WTC11 (cell line): ENCODE data around the gene SATB1. TPM values are rescaled to one million over a fixed set of nuclear protein-coding genes. Genes with fewer than 3 reads are reported as not detected.
A peak's percentile ranks its signal among the peaks of the same experiment; 100 is the strongest.

Source experiments
- ATAC-seq: fragments of 200-7000 bp; cut with Tn5 transposase; 2 replicates; pipeline ENCODE4 v1.10.0; 2021; ENCODE audit warnings: mild to moderate bottlenecking, moderate library complexity
- CTCF ChIA-PET: fragments of 300-600 bp; sonication (Branson Sonifier 250); formaldehyde crosslinking; loops from one replicate; lab custom pipeline; 2021; ENCODE audit warnings: antibody characterized with exemption; lab: Charles Lee
- POLR2A ChIA-PET: fragments of 350-600 bp; sonication (Branson Sonifier 250); formaldehyde crosslinking; loops from one replicate; lab custom pipeline; 2021; ENCODE audit warnings: antibody characterized with exemption; lab: Charles Lee
- DNase-seq: peaks from one replicate; pipeline ENCODE4 v3.0.0; 2021; ENCODE audit warnings: low spot score
- H3K27ac Mint-ChIP-seq: 2 replicates; pipeline ENCODE4 v1.8.0; 2021; ENCODE audit warnings: mixed read lengths
- H3K27me3 Mint-ChIP-seq: 2 replicates; pipeline ENCODE4 v1.8.0; 2021; ENCODE audit warnings: low read depth, mild to moderate bottlenecking, moderate library complexity, mixed read lengths
- H3K36me3 Mint-ChIP-seq: 2 replicates; pipeline ENCODE4 v1.8.0; 2021; ENCODE audit warnings: mixed read lengths
- H3K4me1 Mint-ChIP-seq: 2 replicates; pipeline ENCODE4 v1.8.0; 2022; ENCODE audit warnings: mixed read lengths
- H3K4me3 Mint-ChIP-seq: 2 replicates; pipeline ENCODE4 v1.8.0; 2021; ENCODE audit warnings: mild to moderate bottlenecking, moderate library complexity, mixed read lengths
- H3K9me3 Mint-ChIP-seq: 2 replicates; pipeline ENCODE4 v1.8.0; 2021; ENCODE audit warnings: mixed read lengths
- CREM ChIP-seq: sonication (generic); formaldehyde crosslinking; IDR thresholded peaks from 2 replicates; pipeline ENCODE4 v1.8.1; 2022; ENCODE audit warnings: mild to moderate bottlenecking, missing genetic modification reagents, moderate library complexity
- ETV6 ChIP-seq: sonication (generic); formaldehyde crosslinking; IDR thresholded peaks from 2 replicates; pipeline ENCODE4 v1.8.1; 2022; ENCODE audit warnings: mild to moderate bottlenecking, missing genetic modification reagents
- JUN ChIP-seq: sonication (generic); formaldehyde crosslinking; IDR thresholded peaks from 2 replicates; pipeline ENCODE4 v1.8.0; 2023; ENCODE audit warnings: mild to moderate bottlenecking, missing genetic modification reagents
- SMAD4 ChIP-seq: sonication (generic); formaldehyde crosslinking; IDR thresholded peaks from 2 replicates; pipeline ENCODE4 v1.8.0; 2022; ENCODE audit warnings: mild to moderate bottlenecking, missing genetic modification reagents
- TP53 ChIP-seq: sonication (generic); formaldehyde crosslinking; IDR thresholded peaks from 2 replicates; pipeline ENCODE4 v1.8.1; 2023; ENCODE audit warnings: mild to moderate bottlenecking, missing genetic modification reagents
- ZNF219 ChIP-seq: sonication (generic); formaldehyde crosslinking; IDR thresholded peaks from 2 replicates; pipeline ENCODE4 v1.8.0; 2023; ENCODE audit warnings: missing genetic modification reagents, mild to moderate bottlenecking, borderline replicate concordance
- total RNA-seq: library from RNA; stranded (reverse); gene quantifications from 3 replicates; pipeline ENCODE4 v1.2.3, GENCODE V29; 2021
- TF ChIP-seq, protein P1 (sequence below): sonication (generic); formaldehyde crosslinking; IDR thresholded peaks from 2 replicates; pipeline ENCODE4 v1.8.0; 2023; ENCODE audit warnings: mild to moderate bottlenecking, missing genetic modification reagents
- TF ChIP-seq, protein P2 (sequence below): sonication (generic); formaldehyde crosslinking; IDR thresholded peaks from 2 replicates; pipeline ENCODE4 v1.8.1; 2022; ENCODE audit warnings: mild to moderate bottlenecking, moderate library complexity, missing genetic modification reagents
- TF ChIP-seq, protein P3 (sequence below): fragments of 250-450 bp; sonication (Bioruptor Pico); IDR thresholded peaks from 2 replicates; pipeline ENCODE4 v1.8.0; 2021; ENCODE audit warnings: mild to moderate bottlenecking
- TF ChIP-seq, protein P4 (sequence below): sonication (generic); formaldehyde crosslinking; conservative IDR thresholded peaks from 2 replicates; pipeline ENCODE4 v1.8.1; 2022; ENCODE audit warnings: mild to moderate bottlenecking, missing genetic modification reagents
- TF ChIP-seq, protein P5 (sequence below): fragments of 250-450 bp; sonication (Bioruptor Pico); IDR thresholded peaks from 2 replicates; pipeline ENCODE4 v1.9.0; 2021; ENCODE audit warnings: mild to moderate bottlenecking, borderline replicate concordance
- TF ChIP-seq, protein P6 (sequence below): sonication (generic); formaldehyde crosslinking; IDR thresholded peaks from 2 replicates; pipeline ENCODE4 v1.8.1; 2023; ENCODE audit warnings: mild to moderate bottlenecking, moderate library complexity, missing genetic modification reagents

Gene SATB1
- total RNA-seq, 1 experiment from 2014 or later: 36.2 TPM

DNA sequence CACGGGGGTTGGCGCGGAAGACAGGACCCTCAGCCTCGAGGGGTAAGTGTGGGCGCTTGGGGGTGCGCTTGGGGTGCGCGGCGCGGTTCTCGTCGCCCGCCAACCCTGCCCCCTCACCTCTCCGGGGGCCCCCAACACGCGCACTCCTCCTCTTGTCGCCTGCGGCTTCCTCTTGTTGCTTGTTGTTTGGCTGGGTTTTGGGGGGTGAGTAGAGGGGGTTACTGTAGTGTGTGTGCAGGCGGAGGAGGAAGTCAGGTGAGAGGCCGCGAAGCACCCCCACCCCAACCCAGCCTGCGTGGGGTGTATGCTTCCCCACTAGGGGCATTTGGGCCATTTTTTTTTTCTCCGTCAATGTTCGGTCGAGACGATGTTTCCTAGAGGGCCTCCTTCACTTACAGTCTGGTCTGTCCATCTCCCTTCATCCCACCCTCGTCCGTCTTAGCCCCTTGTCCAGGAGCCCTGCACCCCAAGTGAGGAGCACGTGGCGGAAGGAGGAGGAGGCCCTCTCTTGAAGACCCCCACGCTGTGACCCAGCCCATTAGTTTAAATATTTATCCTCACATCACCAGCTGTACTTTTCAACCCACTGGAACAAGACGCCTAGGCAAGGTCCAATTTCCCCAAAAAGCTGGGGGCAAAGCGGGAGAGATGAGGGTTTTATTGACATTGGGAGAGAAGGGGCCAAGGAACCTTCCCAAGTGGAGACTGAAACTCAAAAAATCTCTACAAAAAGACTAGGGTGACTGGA is 20.4 kb upstream of the SATB1 start (continued):
- TF ChIP-seq, protein P1, sequence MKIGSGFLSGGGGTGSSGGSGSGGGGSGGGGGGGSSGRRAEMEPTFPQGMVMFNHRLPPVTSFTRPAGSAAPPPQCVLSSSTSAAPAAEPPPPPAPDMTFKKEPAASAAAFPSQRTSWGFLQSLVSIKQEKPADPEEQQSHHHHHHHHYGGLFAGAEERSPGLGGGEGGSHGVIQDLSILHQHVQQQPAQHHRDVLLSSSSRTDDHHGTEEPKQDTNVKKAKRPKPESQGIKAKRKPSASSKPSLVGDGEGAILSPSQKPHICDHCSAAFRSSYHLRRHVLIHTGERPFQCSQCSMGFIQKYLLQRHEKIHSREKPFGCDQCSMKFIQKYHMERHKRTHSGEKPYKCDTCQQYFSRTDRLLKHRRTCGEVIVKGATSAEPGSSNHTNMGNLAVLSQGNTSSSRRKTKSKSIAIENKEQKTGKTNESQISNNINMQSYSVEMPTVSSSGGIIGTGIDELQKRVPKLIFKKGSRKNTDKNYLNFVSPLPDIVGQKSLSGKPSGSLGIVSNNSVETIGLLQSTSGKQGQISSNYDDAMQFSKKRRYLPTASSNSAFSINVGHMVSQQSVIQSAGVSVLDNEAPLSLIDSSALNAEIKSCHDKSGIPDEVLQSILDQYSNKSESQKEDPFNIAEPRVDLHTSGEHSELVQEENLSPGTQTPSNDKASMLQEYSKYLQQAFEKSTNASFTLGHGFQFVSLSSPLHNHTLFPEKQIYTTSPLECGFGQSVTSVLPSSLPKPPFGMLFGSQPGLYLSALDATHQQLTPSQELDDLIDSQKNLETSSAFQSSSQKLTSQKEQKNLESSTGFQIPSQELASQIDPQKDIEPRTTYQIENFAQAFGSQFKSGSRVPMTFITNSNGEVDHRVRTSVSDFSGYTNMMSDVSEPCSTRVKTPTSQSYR: 0 out of 2 replicates have a peak, but pooled peaks have one; percentile 44
- no peak for TF ChIP-seq SMAD4 (CRISPR knock-in tag)
- TF ChIP-seq TP53 (CRISPR knock-in tag): no peak
- TF ChIP-seq, protein P2, sequence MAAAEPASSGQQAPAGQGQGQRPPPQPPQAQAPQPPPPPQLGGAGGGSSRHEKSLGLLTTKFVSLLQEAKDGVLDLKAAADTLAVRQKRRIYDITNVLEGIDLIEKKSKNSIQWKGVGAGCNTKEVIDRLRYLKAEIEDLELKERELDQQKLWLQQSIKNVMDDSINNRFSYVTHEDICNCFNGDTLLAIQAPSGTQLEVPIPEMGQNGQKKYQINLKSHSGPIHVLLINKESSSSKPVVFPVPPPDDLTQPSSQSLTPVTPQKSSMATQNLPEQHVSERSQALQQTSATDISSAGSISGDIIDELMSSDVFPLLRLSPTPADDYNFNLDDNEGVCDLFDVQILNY (CRISPR knock-in tag): no peak
- peak; percentile 46; the same call in 1 of the 2 replicates for TF ChIP-seq ETV6
- TF ChIP-seq, protein P3, sequence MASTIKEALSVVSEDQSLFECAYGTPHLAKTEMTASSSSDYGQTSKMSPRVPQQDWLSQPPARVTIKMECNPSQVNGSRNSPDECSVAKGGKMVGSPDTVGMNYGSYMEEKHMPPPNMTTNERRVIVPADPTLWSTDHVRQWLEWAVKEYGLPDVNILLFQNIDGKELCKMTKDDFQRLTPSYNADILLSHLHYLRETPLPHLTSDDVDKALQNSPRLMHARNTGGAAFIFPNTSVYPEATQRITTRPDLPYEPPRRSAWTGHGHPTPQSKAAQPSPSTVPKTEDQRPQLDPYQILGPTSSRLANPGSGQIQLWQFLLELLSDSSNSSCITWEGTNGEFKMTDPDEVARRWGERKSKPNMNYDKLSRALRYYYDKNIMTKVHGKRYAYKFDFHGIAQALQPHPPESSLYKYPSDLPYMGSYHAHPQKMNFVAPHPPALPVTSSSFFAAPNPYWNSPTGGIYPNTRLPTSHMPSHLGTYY (CRISPR knock-in tag): no peak
- TF ChIP-seq ZNF219 (CRISPR knock-in tag): no peak

DNA sequence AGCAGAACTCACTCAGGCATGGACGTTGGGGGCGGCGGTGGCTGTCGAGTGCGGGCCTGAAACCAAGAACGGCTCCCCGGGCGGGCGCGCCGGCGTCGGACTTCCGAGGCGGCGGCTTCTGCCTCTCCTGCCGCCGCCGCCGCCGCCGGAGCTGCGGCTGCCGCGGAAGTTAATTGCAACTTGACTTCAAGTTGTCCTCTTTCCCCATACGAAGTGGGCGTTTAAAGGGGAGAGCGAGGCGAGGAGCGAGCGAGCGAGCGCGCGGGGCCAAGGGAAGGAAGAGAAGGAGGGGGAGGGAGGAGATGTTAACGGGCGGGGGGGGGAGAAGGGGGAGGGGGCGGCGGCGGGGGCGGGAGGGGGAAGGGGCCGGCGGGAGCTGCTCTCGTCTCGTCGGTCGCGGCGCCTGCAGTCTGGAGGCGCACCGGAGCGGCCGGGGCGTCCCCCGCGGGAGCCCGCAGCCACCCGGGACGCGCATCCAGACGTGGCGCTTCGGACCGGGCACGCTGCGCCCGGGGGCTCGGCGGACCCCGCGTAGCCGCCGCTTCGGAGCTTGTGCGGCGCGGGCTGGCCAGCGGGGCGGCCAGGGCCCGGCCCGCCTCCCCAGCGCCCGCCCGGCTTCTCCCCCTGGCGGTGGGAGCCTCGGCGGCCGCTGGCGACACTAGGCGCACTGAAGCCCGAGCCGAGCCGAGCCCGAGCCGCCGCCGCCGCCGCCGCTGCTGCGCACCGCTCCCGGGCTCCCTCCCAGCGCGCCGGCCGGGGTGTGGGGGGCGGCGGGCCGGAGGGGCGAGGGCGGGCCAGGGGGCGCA is 19.7 kb upstream of the SATB1 start:
- Mint-ChIP-seq H3K4me1 (peaks cover 32% of the 10 kb centered on the region), H3K27ac (no peak overlapping the region), H3K27me3 (peaks cover 12% of the 10 kb centered on the region), H3K36me3 (peaks cover 23% of the 10 kb centered on the region), H3K9me3 (peaks cover 20% of the 10 kb centered on the region), H3K4me3 (peak overlapping the region; percentile 95)
- ATAC-seq (peak; percentile 80), DNase-seq (peak; percentile 71)
- CTCF ChIA-PET: interaction anchor here (0.6 to 1.9 kb wide), 7 partner anchors 8 to 1739 kb away, joined by 3 to 10 read pairs (median 4); no protein-coding TSS in a partner anchor
- POLR2A ChIA-PET: no interaction called here
- TF ChIP-seq CREM (no peak), JUN (0 out of 2 replicates have a peak, but pooled peaks have one; percentile 36)
- TF ChIP-seq, protein P4, sequence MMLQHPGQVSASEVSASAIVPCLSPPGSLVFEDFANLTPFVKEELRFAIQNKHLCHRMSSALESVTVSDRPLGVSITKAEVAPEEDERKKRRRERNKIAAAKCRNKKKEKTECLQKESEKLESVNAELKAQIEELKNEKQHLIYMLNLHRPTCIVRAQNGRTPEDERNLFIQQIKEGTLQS (CRISPR knock-in tag): no peak
- TF ChIP-seq, protein P5, sequence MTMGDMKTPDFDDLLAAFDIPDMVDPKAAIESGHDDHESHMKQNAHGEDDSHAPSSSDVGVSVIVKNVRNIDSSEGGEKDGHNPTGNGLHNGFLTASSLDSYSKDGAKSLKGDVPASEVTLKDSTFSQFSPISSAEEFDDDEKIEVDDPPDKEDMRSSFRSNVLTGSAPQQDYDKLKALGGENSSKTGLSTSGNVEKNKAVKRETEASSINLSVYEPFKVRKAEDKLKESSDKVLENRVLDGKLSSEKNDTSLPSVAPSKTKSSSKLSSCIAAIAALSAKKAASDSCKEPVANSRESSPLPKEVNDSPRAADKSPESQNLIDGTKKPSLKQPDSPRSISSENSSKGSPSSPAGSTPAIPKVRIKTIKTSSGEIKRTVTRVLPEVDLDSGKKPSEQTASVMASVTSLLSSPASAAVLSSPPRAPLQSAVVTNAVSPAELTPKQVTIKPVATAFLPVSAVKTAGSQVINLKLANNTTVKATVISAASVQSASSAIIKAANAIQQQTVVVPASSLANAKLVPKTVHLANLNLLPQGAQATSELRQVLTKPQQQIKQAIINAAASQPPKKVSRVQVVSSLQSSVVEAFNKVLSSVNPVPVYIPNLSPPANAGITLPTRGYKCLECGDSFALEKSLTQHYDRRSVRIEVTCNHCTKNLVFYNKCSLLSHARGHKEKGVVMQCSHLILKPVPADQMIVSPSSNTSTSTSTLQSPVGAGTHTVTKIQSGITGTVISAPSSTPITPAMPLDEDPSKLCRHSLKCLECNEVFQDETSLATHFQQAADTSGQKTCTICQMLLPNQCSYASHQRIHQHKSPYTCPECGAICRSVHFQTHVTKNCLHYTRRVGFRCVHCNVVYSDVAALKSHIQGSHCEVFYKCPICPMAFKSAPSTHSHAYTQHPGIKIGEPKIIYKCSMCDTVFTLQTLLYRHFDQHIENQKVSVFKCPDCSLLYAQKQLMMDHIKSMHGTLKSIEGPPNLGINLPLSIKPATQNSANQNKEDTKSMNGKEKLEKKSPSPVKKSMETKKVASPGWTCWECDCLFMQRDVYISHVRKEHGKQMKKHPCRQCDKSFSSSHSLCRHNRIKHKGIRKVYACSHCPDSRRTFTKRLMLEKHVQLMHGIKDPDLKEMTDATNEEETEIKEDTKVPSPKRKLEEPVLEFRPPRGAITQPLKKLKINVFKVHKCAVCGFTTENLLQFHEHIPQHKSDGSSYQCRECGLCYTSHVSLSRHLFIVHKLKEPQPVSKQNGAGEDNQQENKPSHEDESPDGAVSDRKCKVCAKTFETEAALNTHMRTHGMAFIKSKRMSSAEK (CRISPR knock-in tag): no peak
- TF ChIP-seq, protein P6, sequence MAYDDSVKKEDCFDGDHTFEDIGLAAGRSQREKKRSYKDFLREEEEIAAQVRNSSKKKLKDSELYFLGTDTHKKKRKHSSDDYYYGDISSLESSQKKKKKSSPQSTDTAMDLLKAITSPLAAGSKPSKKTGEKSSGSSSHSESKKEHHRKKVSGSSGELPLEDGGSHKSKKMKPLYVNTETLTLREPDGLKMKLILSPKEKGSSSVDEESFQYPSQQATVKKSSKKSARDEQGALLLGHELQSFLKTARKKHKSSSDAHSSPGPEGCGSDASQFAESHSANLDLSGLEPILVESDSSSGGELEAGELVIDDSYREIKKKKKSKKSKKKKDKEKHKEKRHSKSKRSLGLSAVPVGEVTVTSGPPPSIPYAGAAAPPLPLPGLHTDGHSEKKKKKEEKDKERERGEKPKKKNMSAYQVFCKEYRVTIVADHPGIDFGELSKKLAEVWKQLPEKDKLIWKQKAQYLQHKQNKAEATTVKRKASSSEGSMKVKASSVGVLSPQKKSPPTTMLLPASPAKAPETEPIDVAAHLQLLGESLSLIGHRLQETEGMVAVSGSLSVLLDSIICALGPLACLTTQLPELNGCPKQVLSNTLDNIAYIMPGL (CRISPR knock-in tag): 0 out of 2 replicates have a peak, but pooled peaks have one; percentile 47
